HepG2 (cell line): ENCODE measurements around the gene SLC29A1. TPM values are rescaled to one million over a fixed set of nuclear protein-coding genes. Genes with fewer than 3 reads are reported as not detected.
A peak's percentile ranks its signal among the peaks of the same experiment; 100 is the strongest.

Source experiments
- EED ChIP-seq: sonication (generic); formaldehyde crosslinking; IDR thresholded peaks from 2 replicates; pipeline ENCODE4 v1.5.0; 2020; ENCODE audit warnings: mild to moderate bottlenecking, missing genetic modification reagents
- ELF3 ChIP-seq: IDR thresholded peaks from 2 replicates; pipeline ENCODE4 v1.6.1; 2016; ENCODE audit warnings: missing genetic modification reagents, missing compliant biosample characterization
- FOSL2 ChIP-seq: sonication (generic); formaldehyde crosslinking; IDR thresholded peaks from 2 replicates; pipeline ENCODE4 v1.4.0; 2020; ENCODE audit warnings: missing genetic modification reagents
- FOXC1 ChIP-seq: sonication (generic); formaldehyde crosslinking; IDR thresholded peaks from 2 replicates; pipeline ENCODE4 v1.8.0; 2022; ENCODE audit warnings: mild to moderate bottlenecking, missing genetic modification reagents, borderline replicate concordance
- FOXP1 ChIP-seq, 2 experiments: fragments of 450-650 bp in 1 of 2; IDR thresholded peaks; 2 replicates each; pipeline ENCODE4 v1.6.1; 2017 to 2018; ENCODE audit warnings: antibody characterized with exemption in 1 of 2
- JARID2 ChIP-seq: sonication (generic); formaldehyde crosslinking; IDR thresholded peaks from 2 replicates; pipeline ENCODE4 v1.8.1; 2023; ENCODE audit warnings: missing genetic modification reagents, inconsistent platforms; ENCODE audit not compliant: insufficient replicate concordance
- JUNB ChIP-seq: sonication (generic); formaldehyde crosslinking; IDR thresholded peaks from 2 replicates; pipeline ENCODE4 v1.8.0; 2022; ENCODE audit warnings: missing genetic modification reagents, mild to moderate bottlenecking, borderline replicate concordance
- MTA1 ChIP-seq: sonication (generic); formaldehyde crosslinking; IDR thresholded peaks from 2 replicates; pipeline ENCODE4 v1.4.0; 2020; ENCODE audit warnings: missing genetic modification reagents, mild to moderate bottlenecking, borderline replicate concordance
- MXD4 ChIP-seq: IDR thresholded peaks from 2 replicates; pipeline ENCODE4 v1.6.1; 2016; ENCODE audit warnings: mild to moderate bottlenecking, missing biosample characterization, missing genetic modification reagents
- MZF1 ChIP-seq: sonication (generic); formaldehyde crosslinking; IDR thresholded peaks from 2 replicates; pipeline ENCODE4 v1.8.1; 2023; ENCODE audit warnings: mild to moderate bottlenecking, missing genetic modification reagents, borderline replicate concordance
- POLR2AphosphoS2 ChIP-seq: IDR thresholded peaks from 2 replicates; pipeline ENCODE4 v1.6.1; 2011; ENCODE audit warnings: low read depth, low read length, improper control_type of control experiment
- RBAK ChIP-seq: sonication (generic); formaldehyde crosslinking; IDR thresholded peaks from 2 replicates; pipeline ENCODE4 v1.5.1; 2020; ENCODE audit warnings: mild to moderate bottlenecking, missing genetic modification reagents
- SOX13 ChIP-seq, 3 experiments: fragments of 450-650 bp in 1 of 3; sonication (generic) in 1 of 3; formaldehyde crosslinking in 1 of 3; IDR thresholded peaks in 2 of 3; conservative IDR thresholded peaks in 1 of 3; 2 replicates each; pipeline versions ENCODE4 v1.5.0 to v1.6.1; 2016 to 2020; ENCODE audit warnings: antibody characterized with exemption in 1 of 3, mild to moderate bottlenecking in 1 of 3, missing compliant biosample characterization in 1 of 3, missing genetic modification reagents in 1 of 3, moderate library complexity in 1 of 3
- SUZ12 ChIP-seq: fragments of 150-350 bp; IDR thresholded peaks from 2 replicates; pipeline ENCODE4 v1.6.1; 2014; ENCODE audit warnings: low read depth, low read length
- TAF15 ChIP-seq: fragments of 200-400 bp; formaldehyde crosslinking; IDR thresholded peaks from one replicate; pipeline ENCODE4 v1.6.1; 2018; ENCODE audit warnings: mild to moderate bottlenecking, low read depth, low read length; ENCODE audit not compliant: poor library complexity, severe bottlenecking
- TCF7L2 ChIP-seq: IDR thresholded peaks from 2 replicates; pipeline ENCODE4 v1.6.1; 2011; ENCODE audit warnings: mild to moderate bottlenecking, low read depth, low read length, moderate library complexity
- TRIM24 ChIP-seq: sonication (generic); formaldehyde crosslinking; IDR thresholded peaks from 2 replicates; pipeline ENCODE4 v1.8.0; 2022; ENCODE audit warnings: mild to moderate bottlenecking, missing genetic modification reagents
- XBP1 ChIP-seq: sonication (generic); formaldehyde crosslinking; IDR thresholded peaks from 2 replicates; pipeline ENCODE4 v1.5.0; 2020; ENCODE audit warnings: missing genetic modification reagents
- YY1 ChIP-seq: IDR thresholded peaks from 2 replicates; pipeline ENCODE4 v1.6.1; 2011; ENCODE audit warnings: low read length, low read depth, moderate library complexity, mild to moderate bottlenecking; ENCODE audit not compliant: insufficient read depth, insufficient replicate concordance
- ZC3H13 ChIP-seq: sonication (generic); formaldehyde crosslinking; IDR thresholded peaks from 2 replicates; pipeline ENCODE4 v1.8.1; 2023; ENCODE audit warnings: mild to moderate bottlenecking, missing genetic modification reagents, moderate library complexity
- ZGPAT ChIP-seq: IDR thresholded peaks from 2 replicates; pipeline ENCODE4 v1.6.1; 2016; ENCODE audit warnings: mild to moderate bottlenecking
- ZSCAN30 ChIP-seq: sonication (generic); formaldehyde crosslinking; IDR thresholded peaks from 2 replicates; pipeline ENCODE4 v1.5.0; 2020; ENCODE audit warnings: mild to moderate bottlenecking, missing genetic modification reagents
- polyA plus RNA-seq, 8 experiments: library from polyadenylated mRNA; depleted of rRNA in 3 of 8; stranded (reverse) in 7 of 8; unstranded in 1 of 8; fragments of >200 nt; fragmentation: Illumina TruSeq in 4 of 8; extraction: Trizol in 4 of 8; gene quantifications; 2 replicates each; pipeline versions ENCODE4 v1.2.1 to v1.2.3, GENCODE V29; 2011 to 2016; ENCODE audit warnings: low read depth in 4 of 8, missing spikeins in 1 of 8, mixed read lengths in 1 of 8; ENCODE audit not compliant: insufficient read depth in 1 of 8
- total RNA-seq, 5 experiments: library from RNA; depleted of rRNA; stranded (reverse); fragments of >200 nt; fragmentation: Illumina TruSeq; extraction: Trizol; gene quantifications; 2 replicates each; pipeline ENCODE4 v1.2.3, GENCODE V29; 2016; ENCODE audit warnings: low read depth in 1 of 5
- TF ChIP-seq, protein P1 (sequence below): sonication (generic); formaldehyde crosslinking; IDR thresholded peaks from 2 replicates; pipeline ENCODE4 v1.8.1; 2022; ENCODE audit warnings: mild to moderate bottlenecking, missing genetic modification reagents
- TF ChIP-seq, protein P2 (sequence below): sonication (generic); formaldehyde crosslinking; IDR thresholded peaks from 2 replicates; pipeline ENCODE4 v1.4.0; 2020; ENCODE audit warnings: missing genetic modification reagents, low read depth, mild to moderate bottlenecking, borderline replicate concordance
- TF ChIP-seq, protein P3 (sequence below): sonication (generic); formaldehyde crosslinking; IDR thresholded peaks from 2 replicates; pipeline ENCODE4 v1.4.0; 2020; ENCODE audit warnings: missing genetic modification reagents, borderline replicate concordance

The SLC29A1 gene
- total and polyA plus RNA-seq, 2 of the 13 experiments (the other 11 are each of a cell fraction or from before 2014, with no cell fraction given), result 43.2 to 106 TPM

DNA sequence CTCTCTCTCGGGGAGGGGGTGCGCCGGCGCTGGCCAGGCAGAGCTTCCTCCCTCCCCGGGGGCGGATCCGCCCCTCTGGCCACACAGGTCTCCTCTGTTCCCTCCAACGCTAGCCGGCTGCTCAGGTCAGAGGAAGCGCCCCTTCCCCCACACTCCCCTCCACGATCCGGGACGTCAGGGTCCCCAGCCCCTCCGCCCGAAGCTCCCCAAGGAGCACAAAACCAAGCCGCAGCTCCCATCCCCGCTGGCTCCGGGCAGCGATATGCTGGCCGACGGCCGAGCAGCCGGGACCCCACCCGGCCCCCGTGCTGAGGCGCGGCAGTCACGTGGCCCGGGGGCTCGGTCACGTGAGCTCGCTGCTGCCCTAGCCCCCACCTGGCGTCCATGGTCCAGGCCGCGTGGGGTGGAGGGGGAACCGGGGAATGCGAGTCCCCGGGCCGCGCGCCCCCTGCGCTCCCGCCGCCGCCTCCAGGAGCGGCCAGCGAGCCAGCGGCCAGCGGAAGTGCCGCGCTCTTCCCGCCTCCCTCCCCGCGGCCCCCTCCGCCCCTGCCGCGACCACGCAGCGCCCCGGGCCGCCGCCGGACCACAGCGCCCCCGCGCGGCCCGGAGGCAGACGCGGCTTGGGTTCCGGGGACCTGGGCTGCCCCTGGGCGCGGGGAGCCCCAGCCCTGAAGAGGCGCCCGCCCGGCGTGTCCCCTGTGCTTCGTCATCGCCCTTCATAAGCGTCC is 33.8 kb downstream of the SLC29A1 start, which contains the start of gene SLC35B2 (continued):
- TF ChIP-seq YY1 (peak; percentile 73), RBAK (CRISPR knock-in tag) (no peak), ZGPAT (CRISPR knock-in tag) (peak; percentile 94), FOXC1 (CRISPR knock-in tag) (peak; percentile 97), TAF15 (peak; percentile 73), MXD4 (CRISPR knock-in tag) (peak; percentile 91; the same call in 1 of the 2 replicates), MZF1 (0 out of 2 replicates have a peak, but pooled peaks have one; percentile 60), JUNB (CRISPR knock-in tag) (no peak), FOXP1 (IDR thresholded peaks at IDR 0.05) (no peak), FOXP1 (CRISPR knock-in tag; IDR thresholded peaks at IDR 0.05) (peak; percentile 49; the same call in 1 of the 2 replicates), TRIM24 (CRISPR knock-in tag) (no peak), ELF3 (CRISPR knock-in tag) (peak; percentile 72), POLR2AphosphoS2 (no peak), SUZ12 (no peak), FOSL2 (CRISPR knock-in tag) (peak; percentile 28; the same call in 1 of the 2 replicates), ZSCAN30 (CRISPR knock-in tag) (peak; percentile 86; the same call in 1 of the 2 replicates), XBP1 (no peak), EED (CRISPR knock-in tag) (peak; percentile 80; the same call in 1 of the 2 replicates), JARID2 (CRISPR knock-in tag) (peak; percentile 49), ZC3H13 (CRISPR knock-in tag) (peak; percentile 93), SOX13 (IDR thresholded peaks at IDR 0.05) (no peak; the same call in 1 of the 2 replicates), SOX13 (CRISPR knock-in tag; conservative IDR thresholded peaks at IDR 0.05 in 1 of 2, IDR thresholded peaks at IDR 0.05 in 1 of 2) (peak in 1 of 2 experiments; percentile 3; a peak in 2 of 4 replicates), MTA1 (CRISPR knock-in tag) (peak; percentile 15; the same call in 1 of the 2 replicates), TCF7L2 (no peak)
- TF ChIP-seq, protein P1, sequence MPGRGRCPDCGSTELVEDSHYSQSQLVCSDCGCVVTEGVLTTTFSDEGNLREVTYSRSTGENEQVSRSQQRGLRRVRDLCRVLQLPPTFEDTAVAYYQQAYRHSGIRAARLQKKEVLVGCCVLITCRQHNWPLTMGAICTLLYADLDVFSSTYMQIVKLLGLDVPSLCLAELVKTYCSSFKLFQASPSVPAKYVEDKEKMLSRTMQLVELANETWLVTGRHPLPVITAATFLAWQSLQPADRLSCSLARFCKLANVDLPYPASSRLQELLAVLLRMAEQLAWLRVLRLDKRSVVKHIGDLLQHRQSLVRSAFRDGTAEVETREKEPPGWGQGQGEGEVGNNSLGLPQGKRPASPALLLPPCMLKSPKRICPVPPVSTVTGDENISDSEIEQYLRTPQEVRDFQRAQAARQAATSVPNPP, result peak; percentile 85; the same call in 1 of the 2 replicates
- TF ChIP-seq, protein P2, sequence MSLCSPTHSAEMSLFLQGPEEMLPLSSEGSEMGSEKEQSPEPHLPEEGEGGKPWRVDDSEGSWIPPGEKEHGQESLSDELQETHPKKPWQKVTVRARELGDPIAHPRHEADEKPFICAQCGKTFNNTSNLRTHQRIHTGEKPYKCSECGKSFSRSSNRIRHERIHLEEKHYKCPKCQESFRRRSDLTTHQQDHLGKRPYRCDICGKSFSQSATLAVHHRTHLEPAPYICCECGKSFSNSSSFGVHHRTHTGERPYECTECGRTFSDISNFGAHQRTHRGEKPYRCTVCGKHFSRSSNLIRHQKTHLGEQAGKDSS (CRISPR knock-in tag), result peak; percentile 95
- TF ChIP-seq, protein P3, sequence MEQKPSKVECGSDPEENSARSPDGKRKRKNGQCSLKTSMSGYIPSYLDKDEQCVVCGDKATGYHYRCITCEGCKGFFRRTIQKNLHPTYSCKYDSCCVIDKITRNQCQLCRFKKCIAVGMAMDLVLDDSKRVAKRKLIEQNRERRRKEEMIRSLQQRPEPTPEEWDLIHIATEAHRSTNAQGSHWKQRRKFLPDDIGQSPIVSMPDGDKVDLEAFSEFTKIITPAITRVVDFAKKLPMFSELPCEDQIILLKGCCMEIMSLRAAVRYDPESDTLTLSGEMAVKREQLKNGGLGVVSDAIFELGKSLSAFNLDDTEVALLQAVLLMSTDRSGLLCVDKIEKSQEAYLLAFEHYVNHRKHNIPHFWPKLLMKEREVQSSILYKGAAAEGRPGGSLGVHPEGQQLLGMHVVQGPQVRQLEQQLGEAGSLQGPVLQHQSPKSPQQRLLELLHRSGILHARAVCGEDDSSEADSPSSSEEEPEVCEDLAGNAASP (CRISPR knock-in tag), result no peak; the same call in 1 of the 2 replicates
